Muscle layer of colon (tissue), 2 donors: ENCODE measurements around the gene P3H3.
"Not testable (repeated sequence)": the region's sequence is repeated elsewhere in the genome, so short reads cannot be mapped to it uniquely, and the experiment has no call there.

ENCODE experiments used
- H3K27ac ChIP-seq: one replicate; pipeline ENCODE4 v1.7.0; 2013; ENCODE audit warnings: low read depth, mild to moderate bottlenecking, low read length, moderate library complexity
- H3K27me3 ChIP-seq, 2 donors: one replicate each; pipeline ENCODE4 v1.7.0; 2013; ENCODE audit warnings: low read length in 2 of 2, mild to moderate bottlenecking in 2 of 2; ENCODE audit not compliant: insufficient read depth in 2 of 2, control insufficient read depth in 1 of 2
- H3K36me3 ChIP-seq: one replicate; pipeline ENCODE4 v1.7.0; 2013; ENCODE audit warnings: mild to moderate bottlenecking, low read length; ENCODE audit not compliant: insufficient read depth
- H3K4me1 ChIP-seq: one replicate; pipeline ENCODE4 v1.7.0; 2013; ENCODE audit warnings: mild to moderate bottlenecking, low read length; ENCODE audit not compliant: insufficient read depth
- H3K4me3 ChIP-seq, 2 donors: one replicate each; pipeline ENCODE4 v1.7.0; 2013; ENCODE audit warnings: low read length in 2 of 2, low read depth in 1 of 2, mild to moderate bottlenecking in 1 of 2, moderate library complexity in 1 of 2
- H3K9ac ChIP-seq: one replicate; pipeline ENCODE4 v1.7.0; 2013; ENCODE audit warnings: low read length
- H3K9me3 ChIP-seq: one replicate; pipeline ENCODE4 v1.7.0; 2013; ENCODE audit warnings: mild to moderate bottlenecking, low read length
- donor health status: abdominal sarcoma.
- donor health status: Adenocarcinoma of cecum.

Gene P3H3

GRCh38 chr12:6873094-6874014 lies 45.1 kb downstream of the P3H3 start, which contains the start of gene SPSB2:
Gene SPSB2, minus strand, starts transcription at chr12:6873303. Its CDS starts 402 bp downstream, at chr12:6872901.
- Histone ChIP-seq H3K9me3 (no peaks in the 10 kb centered on the region), H3K9ac (peak within 1 kb of the TSS; percentile 91), H3K4me1 (peaks cover 28% of the 10 kb centered on the region), H3K27me3 (no peaks in the 10 kb centered on the region), H3K36me3 (peaks cover 24% of the 10 kb centered on the region), H3K4me3 (peak within 1 kb of the TSS; percentile 92 to 98), H3K27ac (peak within 1 kb of the TSS; percentile 90)

- peaks cover 21% of the 10 kb centered on the region for H3K36me3 ChIP-seq
- H3K9ac ChIP-seq, result peak overlapping the region; percentile 91
- peak overlapping the region; percentile 92 to 98 for H3K4me3 ChIP-seq
- not testable (repeated sequence) for H3K27me3 ChIP-seq, H3K9me3 ChIP-seq
- peak overlapping the region; percentile 90 for H3K27ac ChIP-seq
- H3K4me1 ChIP-seq, result peaks cover 22% of the 10 kb centered on the region
Observed at GRCh38 chr12:6874015-6874368, 45.8 kb downstream of the P3H3 start.

DNA sequence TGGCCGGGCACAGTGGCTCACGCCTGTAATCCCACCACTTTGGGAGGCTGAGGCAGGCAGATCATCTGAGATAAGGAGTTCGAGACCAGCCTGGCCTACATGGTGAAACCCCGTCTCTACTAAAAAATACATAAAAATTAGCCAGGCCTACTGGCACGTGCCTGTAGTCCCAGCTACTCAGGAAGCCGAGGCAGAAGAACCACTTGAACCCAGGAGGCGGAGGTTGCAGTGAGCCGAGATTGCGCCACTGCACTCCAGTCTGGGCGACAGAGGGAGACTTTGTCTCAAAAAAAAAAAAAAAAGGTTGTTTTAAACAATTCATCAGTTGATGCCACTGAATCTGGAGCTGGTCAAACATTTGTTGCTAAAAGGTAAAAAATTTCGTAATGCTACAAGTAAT lies 51.6 kb downstream of the P3H3 start:
- not testable (repeated sequence) for H3K27me3 ChIP-seq, H3K9me3 ChIP-seq, H3K4me1 ChIP-seq, H3K4me3 ChIP-seq, H3K27ac ChIP-seq, H3K9ac ChIP-seq
- H3K36me3 ChIP-seq, result peaks cover 11% of the 10 kb centered on the region

- Histone ChIP-seq H3K27ac (no peak overlapping the region), H3K27me3 (no peaks in the 10 kb centered on the region), H3K36me3 (peaks cover 12% of the 10 kb centered on the region), H3K4me1 (no peaks in the 10 kb centered on the region), H3K9me3 (no peaks in the 10 kb centered on the region), H3K4me3 (no peak overlapping the region), H3K9ac (no peak overlapping the region)
Observed at GRCh38 chr12:6883252-6883651, 55.0 kb downstream of the P3H3 start.

- Histone ChIP-seq H3K27me3 (no peaks in the 10 kb centered on the region), H3K9ac (no peak overlapping the region), H3K9me3 (no peaks in the 10 kb centered on the region), H3K36me3 (peaks cover 12% of the 10 kb centered on the region), H3K4me3 (no peak overlapping the region), H3K27ac (no peak overlapping the region), H3K4me1 (no peaks in the 10 kb centered on the region)
Observed at GRCh38 chr12:6883683-6884082, 55.5 kb downstream of the P3H3 start.

DNA sequence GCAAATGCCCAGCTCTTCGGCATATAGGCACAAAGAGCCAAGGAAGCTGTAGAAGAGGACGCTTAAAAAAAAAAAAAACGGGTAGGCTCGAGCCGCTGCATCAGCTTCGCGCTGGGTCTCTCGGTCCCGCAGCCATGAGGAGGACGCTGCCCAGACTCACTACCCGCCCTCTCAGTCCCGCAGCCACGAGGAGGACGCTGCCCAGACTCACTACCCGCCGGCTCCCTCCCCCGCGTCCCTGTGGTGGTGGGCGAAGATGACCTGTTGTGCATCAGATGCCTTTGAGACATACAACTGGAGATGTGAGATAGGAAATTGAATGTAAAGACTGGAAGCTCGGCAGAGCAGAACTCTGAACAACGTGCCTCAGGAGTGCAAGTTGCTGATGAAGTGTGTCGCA lies 56.3 kb downstream of the P3H3 start:
- Histone ChIP-seq H3K27ac (no peak overlapping the region), H3K27me3 (no peaks in the 10 kb centered on the region), H3K36me3 (peaks cover 12% of the 10 kb centered on the region), H3K9me3 (no peaks in the 10 kb centered on the region), H3K4me1 (no peaks in the 10 kb centered on the region), H3K9ac (no peak overlapping the region), H3K4me3 (no peak overlapping the region)

- H3K9me3 ChIP-seq, H3K27me3 ChIP-seq, H3K4me3 ChIP-seq, H3K9ac ChIP-seq, H3K4me1 ChIP-seq, H3K27ac ChIP-seq: not testable (repeated sequence)
- peaks cover 12% of the 10 kb centered on the region for H3K36me3 ChIP-seq
Observed at GRCh38 chr12:6886206-6886999, 58.2 kb downstream of the P3H3 start.

DNA sequence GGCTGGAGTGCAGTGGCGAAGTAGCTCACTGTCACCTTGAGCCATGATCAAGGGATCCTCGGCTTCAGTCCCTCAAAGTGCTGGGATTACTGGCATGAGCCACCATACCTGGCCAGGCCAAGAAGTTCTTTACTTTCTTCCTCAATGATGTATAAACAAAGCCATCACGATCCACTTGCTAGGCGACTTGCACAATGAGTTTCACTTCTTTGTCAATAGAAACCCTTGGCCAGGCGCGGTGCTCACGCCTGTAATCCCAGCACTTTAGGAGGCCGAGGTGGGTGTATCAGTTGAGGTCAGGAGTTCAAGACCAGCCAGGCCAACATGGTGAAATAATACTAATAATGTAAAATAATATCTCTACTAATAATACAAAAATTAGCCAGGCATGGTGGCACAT lies 59.3 kb downstream of the P3H3 start:
- Histone ChIP-seq H3K4me3 (no peak overlapping the region), H3K9ac (no peak overlapping the region), H3K27ac (no peak overlapping the region), H3K36me3 (peaks cover 12% of the 10 kb centered on the region), H3K9me3 (no peaks in the 10 kb centered on the region), H3K4me1 (peaks cover 11% of the 10 kb centered on the region), H3K27me3 (no peaks in the 10 kb centered on the region)

GRCh38 chr12:6888360-6888759 lies 60.2 kb downstream of the P3H3 start:
- Histone ChIP-seq H3K36me3 (peaks cover 11% of the 10 kb centered on the region), H3K27ac (no peak overlapping the region), H3K4me3 (no peak overlapping the region), H3K9me3 (no peaks in the 10 kb centered on the region), H3K9ac (no peak overlapping the region), H3K4me1 (peaks cover 11% of the 10 kb centered on the region), H3K27me3 (no peaks in the 10 kb centered on the region)

GRCh38 chr12:6888794-6889193 lies 60.6 kb downstream of the P3H3 start:
- not testable (repeated sequence) for H3K36me3 ChIP-seq, H3K9me3 ChIP-seq, H3K4me3 ChIP-seq, H3K27me3 ChIP-seq, H3K9ac ChIP-seq, H3K27ac ChIP-seq
- peaks cover 11% of the 10 kb centered on the region for H3K4me1 ChIP-seq
